Measurements from ENCODE around the gene TMPO. TPM values are rescaled to one million over a fixed set of nuclear protein-coding genes. Genes with fewer than 3 reads are reported as not detected.
A peak's percentile ranks its signal among the peaks of the same experiment; 100 is the strongest.
"Not testable (repeated sequence)": the region's sequence is repeated elsewhere in the genome, so short reads cannot be mapped to it uniquely, and the experiment has no call there.

Gene TMPO
- total RNA-seq, 1 donor from 2014 or later = 16.9 TPM

GRCh38 chr12:98485792-98486340, 29.5 kb upstream of the TMPO start:
- intact Hi-C loops (cut with micrococcal nuclease) = loop anchor here (5.0 kb wide), 1 partner anchor 36 kb away; no protein-coding TSS in a partner anchor
- Histone ChIP-seq H3K27me3 (ENCODE audit: low read depth) (no peaks in the 10 kb centered on the region), H3K36me3 (no peaks in the 10 kb centered on the region), H3K9me3 (replicated peaks) (peaks cover 8% of the 10 kb centered on the region), H3K4me3 (no peak overlapping the region), H3K4me1 (peaks cover 4% of the 10 kb centered on the region), H3K27ac (replicated peaks) (no peak overlapping the region)
- TF ChIP-seq CTCF (IDR thresholded peaks at IDR 0.05; ENCODE audit: borderline replicate concordance) = no peak
- DNase-seq = no peak

- H3K36me3 ChIP-seq; H3K9me3 ChIP-seq (replicated peaks); H3K27ac ChIP-seq (replicated peaks); DNase-seq; H3K4me3 ChIP-seq; H3K27me3 ChIP-seq (ENCODE audit: low read depth): not testable (repeated sequence)
- intact Hi-C loops (cut with micrococcal nuclease) = loop anchor here (5.0 kb wide), 1 partner anchor 34 kb away; no protein-coding TSS in a partner anchor
- H3K4me1 ChIP-seq = peaks cover 10% of the 10 kb centered on the region
Observed at GRCh38 chr12:98488416-98488815, 27.0 kb upstream of the TMPO start.

GRCh38 chr12:98489176-98489575, 26.2 kb upstream of the TMPO start:
- H3K4me3 ChIP-seq = no peak overlapping the region
- H3K36me3 ChIP-seq = no peaks in the 10 kb centered on the region
- intact Hi-C loops (cut with micrococcal nuclease) = loop anchor here (5.0 kb wide), 1 partner anchor 33 kb away; no protein-coding TSS in a partner anchor
- peaks cover 10% of the 10 kb centered on the region for H3K4me1 ChIP-seq
- no peak for TF ChIP-seq CTCF (IDR thresholded peaks at IDR 0.05; ENCODE audit: borderline replicate concordance)
- H3K27me3 ChIP-seq (ENCODE audit: low read depth) = no peaks in the 10 kb centered on the region
- H3K27ac ChIP-seq (replicated peaks) = no peak overlapping the region
- DNase-seq = no peak
- no peaks in the 10 kb centered on the region for H3K9me3 ChIP-seq (replicated peaks)

- Histone ChIP-seq H3K36me3 (no peaks in the 10 kb centered on the region), H3K9me3 (replicated peaks) (no peaks in the 10 kb centered on the region), H3K27me3 (ENCODE audit: low read depth) (no peaks in the 10 kb centered on the region), H3K4me3 (peak overlapping the region; percentile 12), H3K4me1 (peaks cover 10% of the 10 kb centered on the region), H3K27ac (replicated peaks) (peak overlapping the region; percentile 72)
- intact Hi-C loops (cut with micrococcal nuclease) = no loop called here
- DNase-seq = peak; percentile 86
- peak; percentile 90 for TF ChIP-seq CTCF (IDR thresholded peaks at IDR 0.05; ENCODE audit: borderline replicate concordance)
Observed at GRCh38 chr12:98490501-98491453, 24.6 kb upstream of the TMPO start.

- Histone ChIP-seq H3K4me1 (peaks cover 10% of the 10 kb centered on the region), H3K9me3 (replicated peaks) (no peaks in the 10 kb centered on the region), H3K27ac (replicated peaks) (no peak overlapping the region), H3K4me3 (no peak overlapping the region), H3K36me3 (no peaks in the 10 kb centered on the region), H3K27me3 (ENCODE audit: low read depth) (no peaks in the 10 kb centered on the region)
- DNase-seq = no peak
- no peak for TF ChIP-seq CTCF (IDR thresholded peaks at IDR 0.05; ENCODE audit: borderline replicate concordance)
- intact Hi-C loops (cut with micrococcal nuclease) = no loop called here
Observed at GRCh38 chr12:98492580-98493140, 22.7 kb upstream of the TMPO start.

- H3K9me3 ChIP-seq (replicated peaks); H3K27ac ChIP-seq (replicated peaks); H3K4me3 ChIP-seq; intact Hi-C loops (cut with micrococcal nuclease); DNase-seq; H3K36me3 ChIP-seq; H3K27me3 ChIP-seq (ENCODE audit: low read depth); H3K4me1 ChIP-seq: not testable (repeated sequence)
Observed at GRCh38 chr12:98501266-98501629, 14.1 kb upstream of the TMPO start.
